Transverse colon (tissue), 4 donors: ENCODE measurements around the gene UQCRFS1. TPM values are rescaled to one million over a fixed set of nuclear protein-coding genes. Genes with fewer than 3 reads are reported as not detected.

Source experiments
- DNase-seq: peaks from one replicate; pipeline ENCODE4 v3.0.0-alpha.2; 2019
- H3K27ac ChIP-seq, 4 donors: fragments of 200-600 bp; sonication (generic); 2 replicates each; pipeline ENCODE4 v1.5.1; 2016 to 2018; ENCODE audit warnings: inconsistent platforms in 4 of 4
- H3K27me3 ChIP-seq: fragments of 200-600 bp; sonication (generic); 2 replicates; pipeline ENCODE4 v1.5.1; 2017; ENCODE audit warnings: inconsistent platforms
- H3K36me3 ChIP-seq, 4 donors: fragments of 200-600 bp; sonication (generic); 2 replicates each; pipeline ENCODE4 v1.5.1; 2017 to 2019; ENCODE audit warnings: inconsistent platforms in 4 of 4
- H3K4me1 ChIP-seq, 4 donors: fragments of 200-600 bp; sonication (generic); 2 replicates each; pipeline ENCODE4 v1.5.1; 2017 to 2020; ENCODE audit warnings: inconsistent platforms in 4 of 4
- H3K4me3 ChIP-seq, 4 donors: fragments of 200-600 bp; sonication (generic); 1 replicate in 1 of 4; 2 replicates in 3 of 4; pipeline versions ENCODE4 v1.5.1 to v1.6.1; 2017 to 2019; ENCODE audit warnings: inconsistent platforms in 4 of 4
- H3K9me3 ChIP-seq, 2 donors: fragments of 200-600 bp; sonication (generic); 2 replicates each; pipeline ENCODE4 v1.5.1; 2017 to 2019; ENCODE audit warnings: inconsistent platforms in 2 of 2
- EP300 ChIP-seq: sonication (generic); formaldehyde crosslinking; IDR thresholded peaks from one replicate; pipeline ENCODE4 v1.6.1; 2017; ENCODE audit warnings: antibody characterized with exemption, low read depth
- POLR2A ChIP-seq: fragments of 450-650 bp; IDR thresholded peaks from one replicate; pipeline ENCODE4 v1.6.1; 2016; ENCODE audit warnings: antibody characterized with exemption, mild to moderate bottlenecking, moderate library complexity
- POLR2AphosphoS5 ChIP-seq, 3 donors: sonication (generic); formaldehyde crosslinking; IDR thresholded peaks; one replicate each; pipeline ENCODE4 v1.6.1; 2016; ENCODE audit warnings: antibody characterized with exemption in 3 of 3
- WGBS, 2 donors: methylation state at CpG; one replicate each; pipeline ENCODE4 v1.1.5; 2018; ENCODE audit warnings: low coverage in 1 of 2; 5-methylcytosine and 5-hydroxymethylcytosine counted together
- in situ Hi-C, 4 donors: fragments of 200-750 bp; cut with MboI; loops; one replicate each; pipeline versions ENCODE4 v1.15.0 to v1.15.1; 2017; ENCODE audit warnings: low sequenced_read_pairs in 3 of 4, low pct_ligation_motif_present in 1 of 4, low pct_unique_long_range_greater_than_20kb in 1 of 4
- intact Hi-C: fragments of 100-400 bp; cut with DNase I; formaldehyde crosslinking; loops from one replicate; pipeline ENCODE4 v1.15.1; 2023; ENCODE audit warnings: low total_unique reads
- total RNA-seq, 4 donors: library from RNA; depleted of rRNA; stranded (reverse); fragments of >200 nt; gene quantifications; one replicate each; pipeline ENCODE4 v1.1.0, GENCODE V29; 2016
- TF ChIP-seq, protein P1 (sequence below), 5 experiments: fragments of 200-600 bp in 3 of 5; fragments of 450-650 bp in 2 of 5; sonication (generic) in 3 of 5; IDR thresholded peaks; 1 replicate in 2 of 5; 2 replicates in 3 of 5; pipeline ENCODE4 v1.5.1; 2016 to 2017; ENCODE audit warnings: antibody characterized with exemption in 5 of 5, inconsistent platforms in 3 of 5, mild to moderate bottlenecking in 2 of 5, moderate library complexity in 1 of 5

The UQCRFS1 gene
- 10 to 100 TPM; 14.1 to 67.7 (median 35.3) TPM for total RNA-seq

DNA sequence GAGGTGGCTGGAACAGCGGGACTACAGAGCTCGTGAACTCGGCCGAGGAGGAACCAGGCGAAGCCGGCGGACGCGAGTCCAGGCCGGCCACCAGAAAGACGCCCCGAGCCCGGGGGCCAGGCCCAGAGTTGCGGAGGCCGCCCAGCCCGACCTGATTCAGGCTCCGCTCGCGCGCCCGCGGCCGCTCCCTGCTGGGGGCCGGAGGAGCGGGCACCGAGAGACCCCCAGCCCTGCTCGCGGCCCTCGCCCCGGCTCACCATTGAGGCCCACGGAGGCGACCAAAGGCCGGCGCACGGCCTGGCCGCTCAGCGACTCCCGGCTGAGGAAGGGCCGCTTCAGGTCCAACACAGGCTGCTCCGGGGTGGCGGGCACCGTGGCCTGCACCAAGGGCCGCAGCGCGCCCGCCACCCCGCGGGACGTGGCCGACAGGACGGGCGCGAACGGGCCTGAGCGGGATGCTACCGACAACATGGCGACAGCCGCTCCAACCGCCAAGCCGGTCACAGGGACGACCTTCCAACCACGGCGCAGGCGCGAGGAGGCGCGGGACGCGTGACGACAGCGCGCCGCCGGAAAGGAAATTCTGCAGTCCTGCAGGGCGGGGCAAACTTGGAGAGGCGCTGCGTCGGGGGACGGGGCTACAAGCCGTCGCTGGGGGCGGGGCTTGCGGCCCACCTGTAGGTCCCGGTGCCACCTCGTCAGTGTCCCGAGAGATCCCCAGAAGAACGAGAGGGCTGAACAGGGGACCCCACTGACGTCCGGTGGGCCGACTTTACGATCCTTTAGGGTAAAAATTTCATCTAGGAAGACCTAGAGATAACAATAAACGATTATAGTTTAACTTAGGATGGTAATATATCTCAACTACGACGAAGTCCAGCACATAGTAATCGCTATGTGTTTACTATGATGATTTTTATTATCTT is at the start of gene UQCRFS1:
Gene UQCRFS1 (minus strand): TSS at position 504 of the 926 bp plus-strand sequence. CDS start 33 bp downstream, at position 471.
- no peaks in the 10 kb centered on the region for H3K9me3 ChIP-seq
- intact Hi-C loops: no loop called here
- TF ChIP-seq EP300 (no peak), POLR2A (peak; percentile 94), POLR2AphosphoS5 (IDR thresholded peaks at IDR 0.05) (peak; percentile 93 to 98 (median 97))
- H3K4me3 ChIP-seq: peak within 1 kb of the TSS; percentile 84 to 100 (median 94)
- DNase-seq: peak; percentile 97
- WGBS, 2 donors: 2% methylated on average over 10 to 25 of the region's 95 CpGs
- no peaks in the 10 kb centered on the region for H3K27me3 ChIP-seq
- H3K36me3 ChIP-seq: no peaks in the 10 kb centered on the region
- H3K4me1 ChIP-seq: peaks cover 0 to 38% (median 26%) of the 10 kb centered on the region in 4 donors
- peak within 1 kb of the TSS; percentile 90 to 100 (median 98) for H3K27ac ChIP-seq
- in situ Hi-C loops: no loop called here

DNA sequence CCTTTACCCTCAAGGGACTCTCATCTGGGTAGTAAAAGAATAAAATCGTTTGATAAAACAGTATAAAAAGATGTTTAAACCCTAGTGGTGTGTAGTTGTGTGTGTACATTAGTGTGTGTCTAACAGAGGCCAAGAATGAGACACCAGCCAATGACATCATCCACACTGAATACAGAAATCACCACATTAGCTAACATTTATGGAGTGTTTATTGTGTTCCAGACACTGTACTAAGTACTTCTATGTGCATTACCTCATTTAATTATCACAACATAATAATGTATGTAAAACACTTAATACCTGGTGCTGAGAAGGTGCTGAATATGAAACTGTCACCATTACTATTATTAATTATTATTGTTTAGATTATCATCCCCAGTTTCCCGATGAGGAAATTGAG is 49.1 kb upstream of the UQCRFS1 start:
- Histone ChIP-seq H3K27me3 (no peaks in the 10 kb centered on the region), H3K4me3 (no peak overlapping the region), H3K36me3 (no peaks in the 10 kb centered on the region), H3K27ac (no peak overlapping the region), H3K9me3 (no peaks in the 10 kb centered on the region), H3K4me1 (no peaks in the 10 kb centered on the region)
- DNase-seq: no peak
- TF ChIP-seq POLR2AphosphoS5 (IDR thresholded peaks at IDR 0.05): no peak
- TF ChIP-seq POLR2A: no peak
- TF ChIP-seq EP300: no peak
- TF ChIP-seq, protein P1, sequence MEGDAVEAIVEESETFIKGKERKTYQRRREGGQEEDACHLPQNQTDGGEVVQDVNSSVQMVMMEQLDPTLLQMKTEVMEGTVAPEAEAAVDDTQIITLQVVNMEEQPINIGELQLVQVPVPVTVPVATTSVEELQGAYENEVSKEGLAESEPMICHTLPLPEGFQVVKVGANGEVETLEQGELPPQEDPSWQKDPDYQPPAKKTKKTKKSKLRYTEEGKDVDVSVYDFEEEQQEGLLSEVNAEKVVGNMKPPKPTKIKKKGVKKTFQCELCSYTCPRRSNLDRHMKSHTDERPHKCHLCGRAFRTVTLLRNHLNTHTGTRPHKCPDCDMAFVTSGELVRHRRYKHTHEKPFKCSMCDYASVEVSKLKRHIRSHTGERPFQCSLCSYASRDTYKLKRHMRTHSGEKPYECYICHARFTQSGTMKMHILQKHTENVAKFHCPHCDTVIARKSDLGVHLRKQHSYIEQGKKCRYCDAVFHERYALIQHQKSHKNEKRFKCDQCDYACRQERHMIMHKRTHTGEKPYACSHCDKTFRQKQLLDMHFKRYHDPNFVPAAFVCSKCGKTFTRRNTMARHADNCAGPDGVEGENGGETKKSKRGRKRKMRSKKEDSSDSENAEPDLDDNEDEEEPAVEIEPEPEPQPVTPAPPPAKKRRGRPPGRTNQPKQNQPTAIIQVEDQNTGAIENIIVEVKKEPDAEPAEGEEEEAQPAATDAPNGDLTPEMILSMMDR (IDR thresholded peaks at IDR 0.05): no peak
- WGBS, 2 donors: 49 to 57% methylated on average over 2 of the region's 2 CpGs
- in situ Hi-C loops (loop anchor here (25.0 kb wide), 1 partner anchor 525 kb away; no protein-coding TSS in a partner anchor), intact Hi-C loops (no loop called here)

GRCh38 chr19:29260477-29261317 is 47.7 kb upstream of the UQCRFS1 start:
- no peaks in the 10 kb centered on the region for H3K4me1 ChIP-seq
- no peak overlapping the region for H3K27ac ChIP-seq
- DNase-seq: no peak
- TF ChIP-seq EP300 (no peak), POLR2AphosphoS5 (IDR thresholded peaks at IDR 0.05) (no peak), POLR2A (no peak)
- TF ChIP-seq, protein P1 (IDR thresholded peaks at IDR 0.05): peak in 4 of 5 experiments; percentile 10 to 33 (median 30)
- H3K27me3 ChIP-seq: no peaks in the 10 kb centered on the region
- no peaks in the 10 kb centered on the region for H3K36me3 ChIP-seq
- H3K9me3 ChIP-seq: no peaks in the 10 kb centered on the region
- in situ Hi-C loops: loop anchor here (25.0 kb wide), 1 partner anchor 523 kb away; no protein-coding TSS in a partner anchor
- 68 to 80% methylated on average over 4 to 5 of the region's 5 CpGs for WGBS, 2 donors
- no peak overlapping the region for H3K4me3 ChIP-seq
- intact Hi-C loops: no loop called here

DNA sequence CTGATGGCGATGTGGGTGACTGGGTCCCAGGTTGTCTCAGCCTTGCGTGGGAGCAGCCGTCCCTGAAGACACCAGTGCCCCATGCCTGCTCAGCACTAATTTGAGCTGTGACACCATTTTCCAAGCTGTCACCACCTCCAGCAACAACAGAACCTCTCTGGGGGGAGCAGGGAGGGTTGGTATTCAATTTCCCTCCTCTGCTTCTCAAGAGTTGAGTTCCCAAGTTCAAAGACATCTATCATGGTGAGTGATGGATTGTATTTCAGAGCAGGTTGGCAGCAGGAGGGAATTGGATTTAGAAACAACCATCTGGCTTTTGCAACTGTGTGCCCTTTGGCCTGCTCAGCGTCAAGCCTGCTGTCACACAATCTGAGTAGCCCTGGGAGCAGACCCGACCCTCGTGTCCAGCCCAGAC is 46.9 kb upstream of the UQCRFS1 start:
- WGBS, 2 donors: 73% methylated on average over 6 of the region's 6 CpGs; no CpG with 5 or more reads in 1 of the 2 donors
- intact Hi-C loops (no loop called here), in situ Hi-C loops (loop anchor here (25.0 kb wide), 1 partner anchor 523 kb away; no protein-coding TSS in a partner anchor)

More for the DNA sequence above, 46.9 kb upstream of the UQCRFS1 start:
- H3K27me3 ChIP-seq: no peaks in the 10 kb centered on the region
- no peaks in the 10 kb centered on the region for H3K36me3 ChIP-seq
- TF ChIP-seq POLR2AphosphoS5 (IDR thresholded peaks at IDR 0.05): no peak
- no peak for TF ChIP-seq EP300
- TF ChIP-seq, protein P1 (IDR thresholded peaks at IDR 0.05): no peak
- TF ChIP-seq POLR2A: no peak
- no peak overlapping the region for H3K4me3 ChIP-seq
- no peak overlapping the region for H3K27ac ChIP-seq
- no peaks in the 10 kb centered on the region for H3K9me3 ChIP-seq
- no peaks in the 10 kb centered on the region for H3K4me1 ChIP-seq
- no peak for DNase-seq
